ENCODE data around the gene PHPT1.
"Not testable (repeated sequence)": the region's sequence is repeated elsewhere in the genome, so short reads cannot be mapped to it uniquely, and the experiment has no call there.

The PHPT1 gene

GRCh38 chr9:136849038-136849959 lies at the start of gene PHPT1:
Gene PHPT1, plus strand, starts transcription at chr9:136849409. Its CDS starts 22 bp downstream, at chr9:136849431.
- DNase-seq, result peak; percentile 89 to 99 (median 97)

DNA sequence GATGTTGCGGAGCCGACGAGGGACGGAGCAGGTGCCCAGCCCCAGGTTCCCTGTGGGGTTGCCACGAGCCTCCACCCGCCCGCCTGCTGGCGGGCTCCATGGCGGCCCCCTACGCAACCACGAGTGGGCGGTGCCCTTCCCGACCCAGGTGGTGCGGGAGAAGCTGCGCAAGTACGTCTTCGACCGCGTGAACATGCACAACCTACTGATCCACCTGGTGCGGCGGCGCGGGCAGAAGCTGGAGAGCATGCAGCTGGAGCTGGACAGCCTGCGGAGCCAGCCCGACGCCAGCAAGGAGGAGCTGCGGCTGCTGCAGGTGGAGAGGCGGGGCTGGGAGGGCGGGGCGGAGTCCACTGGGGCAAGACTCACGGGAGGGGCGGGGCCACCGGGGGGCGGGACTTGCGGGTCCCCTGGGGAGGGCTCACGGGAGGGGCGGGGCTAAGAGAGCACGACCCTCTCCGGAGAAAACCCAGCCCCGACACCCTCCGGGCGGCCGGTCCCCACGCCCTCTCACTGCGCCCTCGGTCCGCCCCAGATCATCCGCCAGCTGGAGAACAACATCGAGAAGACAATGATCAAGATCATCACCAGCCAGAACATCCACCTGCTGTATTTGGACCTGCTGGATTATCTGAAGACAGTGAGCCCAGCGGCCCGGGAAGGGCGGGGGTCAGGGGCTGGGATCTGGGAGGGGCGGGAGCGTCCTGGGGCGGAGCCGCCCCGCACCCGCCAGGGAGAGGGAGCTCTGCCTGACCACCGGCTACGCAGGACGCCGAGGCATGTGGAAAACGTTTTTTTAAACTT lies 49.2 kb upstream of the PHPT1 start:
- DNase-seq, result peak in 3 of 14 donors; percentile 40 to 87 (median 41)

GRCh38 chr9:136802321-136802720 lies 46.9 kb upstream of the PHPT1 start:
- no peak for DNase-seq

DNA sequence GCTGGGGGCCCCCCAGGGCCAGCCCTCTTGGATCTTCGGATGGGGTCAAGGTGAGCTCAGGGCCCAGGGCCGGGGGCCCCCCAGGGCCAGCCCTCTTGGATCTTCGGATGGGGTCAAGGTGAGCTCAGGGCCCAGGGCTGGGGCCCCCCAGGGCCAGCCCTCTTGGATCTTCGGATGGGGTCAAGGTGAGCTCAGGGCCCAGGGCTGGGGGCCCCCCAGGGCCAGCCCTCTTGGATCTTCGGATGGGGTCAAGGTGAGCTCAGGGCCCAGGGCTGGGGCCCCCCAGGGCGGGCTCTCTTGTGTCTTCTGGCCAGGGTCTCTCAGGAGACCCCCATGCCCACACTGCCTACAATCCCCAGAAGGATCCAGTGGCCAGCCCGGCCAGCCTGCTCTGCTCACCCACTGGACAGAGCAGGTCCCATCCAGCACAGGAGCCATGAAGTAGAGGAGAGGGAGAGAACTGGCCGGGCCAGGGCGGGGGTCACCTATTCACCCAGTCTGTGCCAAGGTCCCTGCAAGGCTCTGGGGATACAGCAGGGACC lies 46.1 kb upstream of the PHPT1 start:
- not testable (repeated sequence) for DNase-seq

GRCh38 chr9:136803551-136804508 lies 45.4 kb upstream of the PHPT1 start:
- DNase-seq, result peak in 1 of 14 donors; percentile 68

DNA sequence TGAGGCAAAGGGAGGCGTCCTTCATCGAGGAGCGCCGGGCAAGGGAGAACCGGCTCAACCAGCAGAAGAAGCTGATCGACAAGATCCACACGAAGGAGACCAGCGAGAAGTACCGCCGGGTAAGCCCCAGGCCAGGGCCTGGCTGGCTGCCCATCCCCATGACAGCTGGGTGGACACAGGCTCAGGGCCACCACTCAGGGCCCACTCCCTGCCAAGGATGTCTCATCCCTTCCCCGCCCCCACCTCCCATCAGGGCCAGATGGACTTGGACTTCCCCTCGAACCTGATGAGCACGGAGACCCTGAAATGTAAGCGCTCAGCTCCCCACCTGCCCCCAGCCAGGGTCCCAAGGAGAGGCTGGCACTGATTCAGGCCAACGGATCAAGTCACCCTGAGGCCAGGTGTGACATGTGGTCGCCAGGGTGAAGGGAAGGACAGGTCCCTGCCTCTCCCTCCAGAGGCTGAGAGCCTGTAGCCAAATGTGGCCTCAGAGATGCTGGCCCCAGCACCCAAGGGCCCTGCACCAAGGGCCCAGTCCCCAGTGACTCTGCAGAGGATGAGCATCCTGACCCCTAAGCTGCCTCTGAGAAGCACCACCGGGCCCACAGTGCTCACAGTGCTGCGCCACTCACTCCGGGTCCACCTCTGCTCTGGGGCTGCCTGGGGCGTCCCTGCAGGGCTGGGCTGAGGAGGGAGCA lies 44.6 kb upstream of the PHPT1 start:
- DNase-seq, result peak in 1 of 14 donors; percentile 24

- no peak for DNase-seq
Measured at GRCh38 chr9:136805207-136805740, 43.9 kb upstream of the PHPT1 start.

DNA sequence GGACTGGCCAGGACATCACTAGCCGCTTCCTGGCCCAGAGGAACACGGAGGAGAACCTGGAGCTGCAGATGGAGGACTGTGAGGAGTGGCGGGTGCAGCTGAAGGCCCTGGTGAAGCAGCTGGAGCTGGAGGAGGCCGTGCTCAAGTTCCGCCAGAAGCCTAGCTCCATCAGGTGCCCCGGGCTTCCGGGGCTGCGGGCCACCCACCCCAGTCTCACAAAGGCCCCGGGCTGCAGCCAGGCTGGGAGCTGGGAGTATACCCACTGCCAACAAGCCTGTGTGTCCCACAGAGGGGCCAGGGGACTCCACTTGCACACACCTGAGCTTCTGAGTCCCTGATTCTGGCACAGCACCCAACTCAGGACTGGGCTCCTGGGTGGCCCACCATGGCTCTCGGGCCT lies 43.1 kb upstream of the PHPT1 start:
- DNase-seq, result no peak

DNA sequence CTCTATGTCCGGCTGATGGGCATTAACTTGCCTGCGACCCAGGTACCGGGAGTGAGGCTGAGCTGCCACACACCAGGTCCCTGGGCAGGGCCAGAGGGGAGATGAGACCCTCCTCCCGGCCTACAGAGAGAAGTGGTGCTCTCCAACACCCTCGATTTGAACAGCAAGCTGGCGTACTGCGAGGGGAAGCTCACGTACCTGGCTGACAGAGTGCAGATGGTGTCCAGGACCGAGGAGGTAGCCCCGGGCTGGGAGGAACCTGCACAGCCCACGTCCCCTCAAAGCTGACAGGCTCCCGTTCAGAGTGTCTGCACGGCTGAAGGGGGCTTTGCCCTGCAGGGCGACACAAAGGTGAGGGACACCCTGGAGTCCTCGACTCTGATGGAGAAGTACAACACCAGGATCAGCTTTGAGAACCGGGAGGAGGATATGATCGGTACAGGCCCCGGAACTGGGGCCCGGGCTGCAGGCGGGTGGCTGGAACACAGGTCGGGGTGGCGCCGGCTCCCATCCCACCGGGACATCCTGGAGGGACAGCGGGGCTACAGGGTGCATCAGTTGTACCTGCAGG lies 42.5 kb upstream of the PHPT1 start:
- no peak for DNase-seq

DNA sequence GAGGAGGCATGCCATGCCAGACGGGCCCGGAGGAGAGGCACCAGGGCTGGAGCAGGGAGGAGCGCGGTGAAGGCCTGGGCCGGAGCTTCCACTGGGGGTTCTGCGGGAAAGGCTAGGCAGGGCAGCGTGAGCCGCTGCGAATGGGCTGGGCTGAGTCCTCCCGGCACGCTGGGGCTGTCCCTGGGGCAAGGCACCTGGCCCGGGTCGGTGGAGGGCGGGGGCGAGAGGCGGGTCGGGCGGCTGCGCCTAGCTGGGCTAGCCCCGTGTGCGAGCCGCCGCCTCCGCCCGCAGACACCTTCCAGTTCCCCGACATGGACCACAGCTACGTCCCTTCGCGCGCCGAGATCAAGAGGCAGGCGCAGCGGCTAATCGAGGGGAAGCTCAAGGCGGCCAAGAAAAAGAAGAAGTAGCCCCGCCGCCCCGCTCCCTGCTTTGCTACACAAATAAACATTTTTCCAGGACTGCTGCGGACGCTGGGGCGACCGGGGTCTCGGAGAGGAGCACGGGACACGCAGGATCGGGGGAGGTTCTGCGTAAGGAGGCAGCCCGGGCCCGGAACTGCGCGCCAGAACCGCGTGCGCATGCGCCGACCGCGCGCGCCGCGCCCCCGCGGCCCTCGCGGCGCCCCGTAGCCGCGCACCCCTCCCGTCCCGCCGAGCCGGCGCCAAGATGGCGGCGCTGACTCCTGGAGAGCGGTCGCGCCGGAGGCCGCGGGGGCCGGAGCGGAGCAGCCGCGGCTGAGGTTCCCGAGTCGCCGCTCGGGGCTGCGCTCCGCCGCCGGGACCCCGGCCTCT lies 41.7 kb upstream of the PHPT1 start, which contains the start of gene RABL6:
TSS of gene RABL6 (plus strand) at position 668 of the 794 bp plus-strand sequence. CDS start 249 bp downstream, outside the sequence.
- peak in 12 of 14 donors; percentile 47 to 88 (median 72) for DNase-seq

DNA sequence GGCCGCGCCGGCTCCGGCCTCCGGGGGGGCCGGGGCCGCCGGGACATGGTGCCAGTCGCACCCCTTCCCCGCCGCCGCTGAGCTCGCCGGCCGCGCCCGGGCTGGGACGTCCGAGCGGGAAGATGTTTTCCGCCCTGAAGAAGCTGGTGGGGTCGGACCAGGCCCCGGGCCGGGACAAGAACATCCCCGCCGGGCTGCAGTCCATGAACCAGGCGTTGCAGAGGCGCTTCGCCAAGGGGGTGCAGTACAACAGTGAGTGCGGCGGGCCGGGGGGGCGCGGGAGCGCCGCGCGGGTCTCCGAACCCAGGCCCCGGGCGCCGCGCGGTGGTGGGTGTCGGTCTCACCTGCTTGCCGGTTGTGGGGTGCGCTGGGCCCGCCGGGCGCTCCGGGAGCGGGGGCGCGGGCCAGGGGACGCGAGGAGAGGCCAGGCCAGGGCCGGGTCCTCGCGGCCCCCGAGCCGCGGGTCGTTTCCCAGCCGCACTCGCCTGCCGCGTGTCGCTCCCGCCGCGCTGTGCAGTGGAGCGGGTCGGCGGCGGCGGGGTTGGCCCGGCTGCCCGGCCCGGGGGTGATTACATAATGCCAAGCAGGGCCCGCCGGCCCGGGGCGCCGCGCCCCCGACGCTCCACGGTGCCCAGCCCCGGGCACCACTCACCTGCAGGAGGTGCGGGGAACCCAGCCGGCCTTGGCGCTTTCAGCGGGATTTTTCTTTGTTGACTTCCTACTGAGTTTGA lies 41.0 kb upstream of the PHPT1 start:
- DNase-seq, result peak in 2 of 14 donors; percentile 24 to 59

DNA sequence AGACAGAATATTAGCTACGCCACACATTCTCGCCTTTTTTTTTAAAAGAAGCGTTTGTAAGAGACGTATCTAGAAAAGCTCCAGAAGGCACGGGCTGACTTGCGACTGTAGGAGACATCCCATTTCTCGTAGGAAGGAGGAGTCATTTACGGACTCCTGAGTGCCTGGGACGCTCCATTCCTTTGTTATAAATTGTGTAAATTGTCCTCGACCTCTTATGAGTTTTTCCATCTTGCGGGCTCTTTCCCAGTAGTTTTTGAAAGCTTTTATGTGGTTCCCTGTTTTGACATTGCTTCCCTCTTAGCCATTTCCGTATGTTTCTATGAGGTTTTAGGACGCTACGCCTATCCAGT lies 40.4 kb upstream of the PHPT1 start:
- peak in 1 of 14 donors; percentile 28 for DNase-seq

- DNase-seq, result no peak
Measured at GRCh38 chr9:136814725-136815421, 34.3 kb upstream of the PHPT1 start.

GRCh38 chr9:136815422-136815782 lies 33.8 kb upstream of the PHPT1 start:
- DNase-seq, result no peak

DNA sequence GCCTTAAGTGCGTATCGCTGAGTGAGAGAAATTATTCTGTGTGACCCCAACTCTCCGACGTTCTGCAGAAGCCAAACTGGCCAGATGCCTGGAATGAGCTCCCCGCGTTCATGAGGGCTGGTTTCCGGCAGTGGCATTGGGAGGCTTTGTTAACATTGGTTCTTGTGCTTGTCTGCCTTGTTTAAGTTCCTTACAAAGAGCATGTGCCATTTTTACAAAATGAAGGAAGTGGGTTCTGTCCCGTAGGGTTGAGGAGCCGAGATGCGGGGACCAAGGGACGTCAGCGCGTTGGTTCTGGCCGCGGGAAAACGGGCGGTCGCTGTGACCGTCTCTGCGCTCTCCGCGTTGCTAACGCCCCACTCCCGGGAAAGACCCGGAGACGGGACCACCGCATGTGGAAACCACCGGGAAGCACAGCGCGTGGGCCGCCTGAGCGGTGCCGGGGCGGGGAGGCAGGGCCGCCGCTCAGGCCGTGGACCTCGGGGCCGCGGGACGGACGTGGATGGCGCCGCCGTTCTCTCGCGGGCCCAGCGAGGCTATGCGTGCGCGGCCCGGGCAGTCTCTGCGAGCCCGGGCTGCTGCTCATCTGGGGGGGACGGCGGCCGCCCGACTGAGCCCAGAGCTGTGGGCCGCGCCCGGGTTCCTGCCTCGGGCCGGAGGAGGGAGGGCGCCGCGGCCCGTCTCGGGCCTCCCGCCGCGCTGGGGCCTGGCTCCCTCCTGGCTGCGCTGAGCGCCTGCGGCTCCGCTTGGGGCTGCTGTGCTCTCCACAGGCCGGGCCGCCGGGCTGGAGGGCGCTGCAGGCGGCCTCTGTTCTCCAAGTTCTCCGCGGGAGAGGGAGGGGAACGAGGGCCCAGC lies 28.0 kb upstream of the PHPT1 start:
- peak in 1 of 14 donors; percentile 59 for DNase-seq

GRCh38 chr9:136821826-136822544 lies 27.2 kb upstream of the PHPT1 start:
- peak in 1 of 14 donors; percentile 83 for DNase-seq
